Fibroblast of lung (primary cell): ENCODE results near the gene AMDHD2.

Experiments
- CTCF ChIP-seq, 2 donors: IDR thresholded peaks in 1 of 2; conservative IDR thresholded peaks in 1 of 2; 1 replicate in 1 of 2; 2 replicates in 1 of 2; pipeline ENCODE4 v1.5.1; 2011 to 2012; ENCODE audit warnings: low read length in 2 of 2, control low read depth in 1 of 2, inconsistent platforms in 1 of 2, low read depth in 1 of 2, mild to moderate bottlenecking in 1 of 2
- EZH2 ChIP-seq: IDR thresholded peaks from 2 replicates; pipeline ENCODE4 v1.5.1; 2012; ENCODE audit warnings: low read length, control low read depth, mild to moderate bottlenecking; ENCODE audit errors: missing control alignments

DNA sequence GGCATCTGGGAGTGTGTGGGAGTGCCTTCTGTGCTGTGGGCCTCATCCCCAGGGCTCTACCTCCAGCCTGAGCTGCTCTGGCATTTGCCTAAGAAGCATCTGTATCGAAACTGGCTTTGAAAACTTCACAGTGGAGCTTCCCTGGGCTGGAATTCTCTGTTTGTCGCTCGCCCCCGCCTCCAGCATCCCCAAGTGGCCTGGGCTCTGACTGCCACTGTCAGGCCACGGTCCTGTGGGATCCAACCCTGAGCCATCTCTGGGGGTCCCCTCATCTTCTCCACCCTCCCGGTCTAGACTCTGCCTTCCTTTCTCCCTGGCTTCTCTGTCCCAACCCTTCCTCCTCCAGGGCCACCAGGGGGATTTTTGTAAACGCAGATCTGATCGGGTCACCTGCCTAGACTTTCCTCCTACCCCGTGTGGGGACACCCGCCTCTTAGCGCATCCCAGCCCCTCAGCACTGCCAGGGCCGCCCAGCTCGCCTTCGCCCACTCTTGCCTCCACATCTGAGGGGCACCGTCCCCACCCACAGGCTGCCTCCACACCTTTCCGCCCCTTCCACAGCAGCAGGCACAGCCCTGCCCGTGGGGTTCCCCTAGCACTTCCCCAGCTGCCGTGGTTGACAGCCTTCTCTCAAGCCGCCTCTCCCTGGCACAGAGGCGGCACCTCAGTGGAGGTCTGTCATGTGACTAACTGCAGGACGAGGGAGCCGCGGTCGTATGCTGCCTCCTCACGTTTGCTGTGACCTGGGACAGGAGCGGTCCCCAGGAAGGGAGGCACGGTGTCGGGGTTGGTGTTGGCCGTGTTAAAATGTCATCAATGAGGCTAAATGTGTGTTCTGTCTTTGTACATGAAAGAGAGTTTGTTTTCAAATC lies 33.3 kb upstream of the AMDHD2 start:
- no peak for TF ChIP-seq CTCF (conservative IDR thresholded peaks at IDR 0.05 in 1 of 2, IDR thresholded peaks at IDR 0.05 in 1 of 2; ENCODE audit: low read depth in 1 of 2, low read length in 2 of 2)
- no peak for TF ChIP-seq EZH2
